K562 (cell line): ENCODE measurements around the gene LIN28A. TPM values are rescaled to one million over a fixed set of nuclear protein-coding genes. Genes with fewer than 3 reads are reported as not detected.
A peak's percentile ranks its signal among the peaks of the same experiment; 100 is the strongest.

Source experiments
- ATAC-seq: fragments of 200-7000 bp; cut with Tn5 transposase; 3 replicates; pipeline ENCODE4 v1.9.1; 2020; ENCODE audit warnings: moderate library complexity
- BruUV-seq: library from RNA; stranded (reverse); fragments of 400-500 nt; replicated peaks from 2 replicates; lab custom pipeline; 2021; lab: Mats Ljungman, UMichigan
- CTCF ChIA-PET: fragments of 300-600 bp; formaldehyde crosslinking; extraction: SDS; loops from one replicate; lab custom pipeline; 2021; ENCODE audit warnings: low intra/inter-chr PET ratio; lab: Yijun Ruan, JAX
- POLR2A ChIA-PET: fragments of 300-600, 350-650 bp; sonication (Branson Sonifier 250); formaldehyde crosslinking; extraction: SDS; loops from one replicate; lab custom pipeline; 2021; ENCODE audit warnings: antibody characterized with exemption, inconsistent platforms; lab: Yijun Ruan, JAX
- DNase-seq, 4 experiments: peaks; one replicate each; pipeline versions ENCODE4 v3.0.0 to v3.0.0-alpha.2; 2011 to 2018; ENCODE audit warnings: low spot score in 3 of 4, mixed read lengths in 3 of 4; ENCODE audit errors: extremely low read depth in 1 of 4
- FAIRE-seq: peaks from 2 replicates; lab custom pipeline; 2011; peaks lifted over from hg19 to GRCh38; lab: Jason Lieb, UNC
- H2AFZ ChIP-seq: 2 replicates; pipeline ENCODE4 v1.6.0; 2011; ENCODE audit warnings: low read depth, low read length, control low read depth, inconsistent platforms
- H3K27ac ChIP-seq: fragments of 200-600 bp; 3 replicates; pipeline ENCODE4 v1.8.0; 2011; ENCODE audit warnings: low read depth, mild to moderate bottlenecking, control low read depth, inconsistent platforms, low read length, moderate library complexity, mixed read lengths; ENCODE audit errors: extremely low read depth
- H3K27me3 ChIP-seq, 2 experiments: fragments of 300-600 bp in 1 of 2; 2 replicates in 1 of 2; 3 replicates in 1 of 2; pipeline versions ENCODE4 v1.6.0 to v1.8.0; 2011; ENCODE audit warnings: inconsistent platforms in 2 of 2, low read length in 2 of 2, mild to moderate bottlenecking in 1 of 2, mixed read lengths in 1 of 2, moderate library complexity in 1 of 2; ENCODE audit not compliant: control insufficient read depth in 2 of 2, insufficient read depth in 2 of 2
- H3K36me3 ChIP-seq: fragments of 300-600 bp; 3 replicates; pipeline ENCODE4 v1.8.0; 2011; ENCODE audit warnings: mild to moderate bottlenecking, low read length, inconsistent platforms; ENCODE audit not compliant: control insufficient read depth, insufficient read depth
- H3K4me1 ChIP-seq, 2 experiments: fragments of 200-600 bp in 1 of 2; replicated peaks in 1 of 2; 2 replicates in 1 of 2; 3 replicates in 1 of 2; pipeline versions ENCODE4 v1.5.1 to v1.8.0; 2011; ENCODE audit warnings: inconsistent platforms in 2 of 2, low read length in 2 of 2, mild to moderate bottlenecking in 1 of 2, mixed read lengths in 1 of 2, moderate library complexity in 1 of 2; ENCODE audit not compliant: control insufficient read depth in 2 of 2, insufficient read depth in 2 of 2
- H3K4me2 ChIP-seq: 2 replicates; pipeline ENCODE4 v1.6.1; 2011; ENCODE audit warnings: low read length, control low read depth, inconsistent platforms, mixed read lengths; ENCODE audit not compliant: insufficient read depth
- H3K4me3 ChIP-seq: fragments of 200-600 bp; sonication (generic), shearing (Covaris generic); 2 replicates; pipeline ENCODE4 v1.5.1; 2016; ENCODE audit warnings: control low read depth, inconsistent platforms
- H3K79me2 ChIP-seq: fragments of 200-600 bp; 3 replicates; pipeline ENCODE4 v1.8.0; 2011; ENCODE audit warnings: low read length, inconsistent platforms; ENCODE audit not compliant: control insufficient read depth, insufficient read depth
- H3K9ac ChIP-seq, 2 experiments: 2 replicates each; pipeline versions ENCODE4 v1.6.0 to v1.6.1; 2011; ENCODE audit warnings: low read depth in 2 of 2, low read length in 2 of 2, control low read depth in 1 of 2, inconsistent platforms in 1 of 2, mild to moderate bottlenecking in 1 of 2, mixed read lengths in 1 of 2; ENCODE audit not compliant: insufficient read depth in 1 of 2
- H3K9me1 ChIP-seq: one replicate; pipeline ENCODE4 v1.6.0; 2011; ENCODE audit warnings: inconsistent platforms, mild to moderate bottlenecking, low read length, moderate library complexity; ENCODE audit not compliant: control insufficient read depth, insufficient read depth
- H3K9me3 ChIP-seq: replicated peaks from 2 replicates; pipeline ENCODE4 v1.5.1; 2011; ENCODE audit warnings: low read depth, low read length, inconsistent platforms; ENCODE audit not compliant: control insufficient read depth, insufficient read depth
- H4K20me1 ChIP-seq: replicated peaks from 2 replicates; pipeline ENCODE4 v1.6.1; 2011; ENCODE audit warnings: low read length, inconsistent platforms, mixed read lengths; ENCODE audit not compliant: control insufficient read depth, insufficient read depth
- CTCF ChIP-seq, 3 experiments: IDR thresholded peaks in 2 of 3; conservative IDR thresholded peaks in 1 of 3; 2 replicates each; pipeline ENCODE4 v1.5.1; 2011 to 2012; ENCODE audit warnings: low read length in 3 of 3, mild to moderate bottlenecking in 3 of 3, control low read depth in 2 of 3, improper control_type of control experiment in 1 of 3, inconsistent platforms in 1 of 3, low read depth in 1 of 3, mixed read lengths in 1 of 3, moderate library complexity in 1 of 3; ENCODE audit not compliant: insufficient read depth in 2 of 3
- MECOM ChIP-seq: fragments of 250-450 bp; sonication (Bioruptor Pico); IDR thresholded peaks from 2 replicates; pipeline ENCODE4 v1.8.0; 2022; ENCODE audit warnings: inconsistent platforms
- PCBP1 ChIP-seq: fragments of 200-400 bp; formaldehyde crosslinking; IDR thresholded peaks from 2 replicates; pipeline ENCODE4 v1.6.1; 2018; ENCODE audit warnings: mild to moderate bottlenecking, low read depth, low read length; ENCODE audit not compliant: poor library complexity, severe bottlenecking
- SIRT6 ChIP-seq: IDR thresholded peaks from one replicate; pipeline ENCODE4 v1.6.1; 2012; ENCODE audit warnings: low read depth, mild to moderate bottlenecking, control low read depth, inconsistent platforms, low read length, moderate library complexity
- ZNF121 ChIP-seq: sonication (generic); formaldehyde crosslinking; conservative IDR thresholded peaks from 2 replicates; pipeline ENCODE4 v1.8.0; 2022; ENCODE audit warnings: missing genetic modification reagents
- ZNF324 ChIP-seq: fragments of 250-450 bp; sonication (Bioruptor Pico); IDR thresholded peaks from 2 replicates; pipeline ENCODE4 v1.4.0; 2020; ENCODE audit warnings: mild to moderate bottlenecking
- WGBS: fragments of 100-300 bp; shearing (Covaris generic); methylation state at CpG from one replicate; pipeline ENCODE4 v1.1.6; 2016; ENCODE audit warnings: low coverage, mixed read lengths; ENCODE audit not compliant: insufficient coverage; ENCODE audit errors: missing lambda C conversion rate; 5-methylcytosine and 5-hydroxymethylcytosine counted together
- in situ Hi-C: fragments of 300-500 bp; cut with MboI; formaldehyde crosslinking; loops from 4 replicates; pipeline ENCODE4 v1.15.0; 2018; ENCODE audit warnings: inconsistent platforms, mixed read lengths
- intact Hi-C: fragments of 100-400 bp; cut with micrococcal nuclease; formaldehyde crosslinking; loops from 2 replicates; pipeline ENCODE4 v1.14.2; 2022
- polyA plus RNA-seq, 8 experiments: library from polyadenylated mRNA; depleted of rRNA in 4 of 8; stranded (reverse) in 5 of 8; unstranded in 3 of 8; fragments of >200 nt; fragmentation: Nextera tagmentation in 2 of 8; fragmentation: Illumina TruSeq in 1 of 8; extraction: Ambion mirVana in 2 of 8; extraction: Trizol in 1 of 8; gene quantifications; 2 replicates each; pipeline versions ENCODE4 v1.2.1 to v1.2.3, GENCODE V29; 2011 to 2014; ENCODE audit warnings: inconsistent platforms in 1 of 8, missing spikeins in 1 of 8
- total RNA-seq, 7 experiments: library from RNA; depleted of rRNA in 6 of 7; stranded (reverse); fragments of >200 nt in 6 of 7; fragmentation: Illumina TruSeq in 2 of 7; extraction: Trizol in 2 of 7; gene quantifications; 2 replicates each; pipeline versions ENCODE4 v1.2.1 to v1.2.3, GENCODE V29; 2011 to 2021; ENCODE audit warnings: low replicate concordance in 1 of 7
- TF ChIP-seq, protein P1 (sequence below): fragments of 250-450 bp; sonication (Bioruptor Pico); IDR thresholded peaks from 2 replicates; pipeline ENCODE4 v1.8.0; 2021; ENCODE audit warnings: borderline replicate concordance, mild to moderate bottlenecking, moderate library complexity; ENCODE audit not compliant: poor library complexity, severe bottlenecking
- TF ChIP-seq, protein P2 (sequence below), 2 experiments: fragments of 450-650 bp; IDR thresholded peaks; 2 replicates each; pipeline ENCODE4 v1.6.1; 2016; ENCODE audit warnings: mild to moderate bottlenecking in 2 of 2, borderline replicate concordance in 1 of 2, low read depth in 1 of 2, moderate library complexity in 1 of 2

LIN28A gene
- total and polyA plus RNA-seq, 9 of the 15 experiments (the other 6 are each of a cell fraction or from before 2014, with no cell fraction given): 0.80 to 5.4 (median 3.9) TPM

DNA sequence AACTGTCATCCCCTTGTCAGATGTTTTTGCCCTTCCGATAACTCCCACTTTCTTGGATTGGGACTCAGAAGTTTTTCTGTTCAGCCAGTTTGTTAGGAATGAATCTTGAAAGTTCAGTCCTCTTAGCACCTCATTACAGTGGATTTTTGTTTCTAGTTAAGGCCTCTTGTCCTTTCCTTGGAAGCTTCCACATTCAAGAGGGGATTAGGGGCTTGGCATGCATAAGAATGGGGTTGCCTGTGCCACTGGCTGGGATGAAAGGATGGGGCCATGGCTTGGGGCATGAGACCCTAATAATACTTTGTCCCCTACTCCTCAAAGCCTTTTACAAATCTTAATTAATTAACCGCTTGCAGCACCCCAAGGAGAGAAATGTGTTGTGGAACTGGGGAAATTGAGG, 19.1 kb downstream of the LIN28A start (continued):
- TF ChIP-seq, protein P1, sequence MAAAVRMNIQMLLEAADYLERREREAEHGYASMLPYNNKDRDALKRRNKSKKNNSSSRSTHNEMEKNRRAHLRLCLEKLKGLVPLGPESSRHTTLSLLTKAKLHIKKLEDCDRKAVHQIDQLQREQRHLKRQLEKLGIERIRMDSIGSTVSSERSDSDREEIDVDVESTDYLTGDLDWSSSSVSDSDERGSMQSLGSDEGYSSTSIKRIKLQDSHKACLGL (CRISPR knock-in tag): no peak
- TF ChIP-seq MECOM: no peak
- no peak for TF ChIP-seq CTCF (IDR thresholded peaks at IDR 0.05 in 2 of 3, conservative IDR thresholded peaks at IDR 0.05 in 1 of 3; ENCODE audit: insufficient read depth in 2 of 3, low read depth in 1 of 3, low read length in 3 of 3)
- TF ChIP-seq ZNF324 (CRISPR knock-in tag): no peak
- no peak for TF ChIP-seq SIRT6
- no peak for TF ChIP-seq ZNF121

DNA sequence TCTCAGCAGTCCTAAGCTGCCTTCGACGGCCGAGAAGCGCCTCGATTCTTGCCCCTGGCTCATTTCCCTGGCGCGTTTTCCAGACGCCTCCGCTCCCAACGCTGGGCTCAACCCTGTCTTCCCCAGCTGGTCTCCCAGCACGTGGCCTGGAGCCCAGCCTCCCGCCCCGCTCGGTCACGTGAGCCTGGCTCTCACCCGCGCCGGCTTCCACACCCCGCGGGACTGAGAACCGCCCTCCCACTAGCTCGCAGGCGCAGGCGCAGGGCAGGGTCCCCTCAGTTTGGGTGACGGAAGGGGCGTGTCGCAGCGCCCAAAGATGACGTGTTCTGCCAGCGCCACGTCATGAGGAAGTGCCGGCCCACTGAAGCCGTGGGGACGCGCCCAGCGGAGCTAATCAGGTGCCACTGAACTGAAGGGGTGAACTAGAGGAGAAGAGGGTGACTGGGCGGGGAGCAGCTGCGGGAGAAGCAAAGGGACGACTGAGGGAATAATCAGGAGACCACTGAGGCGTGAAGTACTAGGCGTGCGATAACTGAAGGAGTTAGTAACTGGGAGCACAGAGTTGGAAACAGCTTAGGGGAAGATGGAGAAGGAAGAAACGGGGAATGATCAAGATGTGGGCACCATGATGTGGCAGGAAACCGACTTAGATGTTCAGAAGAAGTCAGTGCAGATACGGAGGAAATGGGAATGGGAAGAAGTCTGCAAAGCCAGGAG, 21.5 kb downstream of the LIN28A start, which contains the start of gene DHDDS:
TSS of gene DHDDS (plus strand) at position 343 of the 717 bp plus-strand sequence. CDS start 625 bp downstream, outside the sequence.
- Histone ChIP-seq H3K27me3 (no peaks in the 10 kb centered on the region), H4K20me1 (no peaks in the 10 kb centered on the region), H3K79me2 (peaks cover 32% of the 10 kb centered on the region), H3K9me3 (no peaks in the 10 kb centered on the region), H3K4me2 (peak within 1 kb of the TSS; percentile 98), H2AFZ (peak within 1 kb of the TSS; percentile 89), H3K9me1 (no peaks in the 10 kb centered on the region), H3K9ac (peak within 1 kb of the TSS; percentile 90 to 95), H3K36me3 (peaks cover 22% of the 10 kb centered on the region; the same call in 2 of the 3 replicates), H3K4me3 (peak within 1 kb of the TSS; percentile 70), H3K27ac (peak within 1 kb of the TSS; percentile 81), H3K4me1 (peaks cover 7 to 16% of the 10 kb centered on the region in 2 experiments; a peak in 4 of 5 replicates)
- ChIA-PET CTCF (no interaction called here), POLR2A (interaction anchor here (0.6 to 2.2 kb wide), 18 partner anchors 9 to 553 kb away, joined by 3 to 13 read pairs (median 4); partner anchors contain the start of gene HMGN2)
- BruUV-seq: no TSS peak
- intact Hi-C loops: no loop called here
- DNase-seq (peak; percentile 99 to 100 (median 100)), ATAC-seq (peak; percentile 99), FAIRE-seq (peak; percentile 93)
- in situ Hi-C loops: no loop called here
- 0% methylated on average over 44 of the region's 45 CpGs for WGBS
- TF ChIP-seq PCBP1: peak; percentile 80
- TF ChIP-seq, protein P2, sequence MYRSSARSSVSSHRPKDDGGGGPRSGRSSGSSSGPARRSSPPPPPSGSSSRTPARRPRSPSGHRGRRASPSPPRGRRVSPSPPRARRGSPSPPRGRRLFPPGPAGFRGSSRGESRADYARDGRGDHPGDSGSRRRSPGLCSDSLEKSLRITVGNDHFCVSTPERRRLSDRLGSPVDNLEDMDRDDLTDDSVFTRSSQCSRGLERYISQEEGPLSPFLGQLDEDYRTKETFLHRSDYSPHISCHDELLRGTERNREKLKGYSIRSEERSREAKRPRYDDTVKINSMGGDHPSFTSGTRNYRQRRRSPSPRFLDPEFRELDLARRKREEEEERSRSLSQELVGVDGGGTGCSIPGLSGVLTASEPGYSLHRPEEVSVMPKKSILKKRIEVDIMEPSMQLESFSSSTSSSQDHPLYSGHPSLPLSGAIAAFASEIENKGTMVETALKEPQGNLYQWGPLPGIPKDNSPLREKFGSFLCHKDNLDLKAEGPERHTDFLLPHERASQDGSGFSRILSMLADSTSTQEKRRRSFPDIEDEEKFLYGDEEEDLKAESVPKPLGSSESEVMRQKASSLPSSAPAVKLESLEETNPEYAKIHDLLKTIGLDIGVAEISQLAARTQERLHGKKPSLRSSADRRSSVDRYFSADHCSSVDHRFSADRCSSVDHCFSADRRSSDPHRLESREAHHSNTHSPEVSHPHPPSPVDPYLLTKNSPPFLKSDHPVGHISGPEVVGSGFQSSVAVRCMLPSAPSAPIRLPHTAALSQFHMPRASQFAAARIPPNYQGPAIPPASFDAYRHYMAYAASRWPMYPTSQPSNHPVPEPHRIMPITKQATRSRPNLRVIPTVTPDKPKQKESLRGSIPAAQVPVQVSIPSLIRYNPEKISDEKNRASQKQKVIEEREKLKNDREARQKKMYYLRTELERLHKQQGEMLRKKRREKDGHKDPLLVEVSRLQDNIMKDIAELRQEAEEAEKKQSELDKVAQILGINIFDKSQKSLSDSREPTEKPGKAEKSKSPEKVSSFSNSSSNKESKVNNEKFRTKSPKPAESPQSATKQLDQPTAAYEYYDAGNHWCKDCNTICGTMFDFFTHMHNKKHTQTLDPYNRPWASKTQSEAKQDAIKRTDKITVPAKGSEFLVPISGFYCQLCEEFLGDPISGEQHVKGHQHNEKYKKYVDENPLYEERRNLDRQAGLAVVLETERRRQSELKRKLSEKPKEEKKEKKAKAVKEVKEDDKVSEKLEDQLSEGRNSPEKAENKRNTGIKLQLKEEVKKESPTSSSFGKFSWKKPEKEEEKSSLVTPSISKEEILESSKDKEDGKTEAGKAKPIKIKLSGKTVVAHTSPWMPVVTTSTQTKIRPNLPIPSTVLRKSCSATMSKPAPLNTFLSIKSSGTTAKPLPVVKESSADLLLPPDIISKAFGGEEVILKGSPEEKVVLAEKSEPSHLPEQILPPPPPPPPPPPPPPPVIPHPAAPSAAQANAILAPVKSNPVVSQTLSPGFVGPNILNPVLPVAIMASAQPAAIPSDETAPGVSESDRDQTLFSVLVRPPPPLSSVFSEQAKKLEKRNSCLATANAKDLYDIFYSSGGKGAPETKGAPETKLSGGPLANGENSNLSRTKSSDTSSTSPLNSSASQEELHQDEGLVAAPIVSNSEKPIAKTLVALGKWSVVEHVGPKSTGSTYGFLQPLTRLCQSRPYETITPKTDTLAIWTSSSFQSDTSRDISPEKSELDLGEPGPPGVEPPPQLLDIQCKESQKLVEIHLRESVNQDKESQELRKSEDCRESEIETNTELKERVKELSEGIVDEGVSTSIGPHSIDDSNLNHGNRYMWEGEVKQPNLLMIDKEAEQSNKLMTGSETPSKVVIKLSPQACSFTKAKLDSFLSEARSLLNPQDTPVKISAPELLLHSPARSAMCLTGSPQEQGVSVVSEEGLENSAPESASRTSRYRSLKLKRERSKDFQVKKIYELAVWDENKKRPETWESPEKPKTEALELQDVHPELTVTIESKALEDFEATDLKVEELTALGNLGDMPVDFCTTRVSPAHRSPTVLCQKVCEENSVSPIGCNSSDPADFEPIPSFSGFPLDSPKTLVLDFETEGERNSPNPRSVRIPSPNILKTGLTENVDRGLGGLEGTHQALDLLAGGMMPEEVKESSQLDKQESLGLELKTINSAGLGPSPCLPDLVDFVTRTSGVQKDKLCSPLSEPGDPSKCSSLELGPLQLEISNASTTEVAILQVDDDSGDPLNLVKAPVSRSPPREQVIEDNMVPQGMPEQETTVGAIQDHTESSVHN (IDR thresholded peaks at IDR 0.05; ENCODE audit: borderline replicate concordance in 1 of 2, low read depth in 1 of 2): peak in 1 of 2 experiments; percentile 59; a peak in 2 of 4 replicates
